Kidney tubule cell (primary cell): ENCODE measurements around the gene ELANE.

Source experiments
- DNase-seq: peaks from one replicate; pipeline ENCODE4 v3.0.0-alpha.2; 2018; ENCODE audit warnings: low spot score

Gene ELANE

DNA sequence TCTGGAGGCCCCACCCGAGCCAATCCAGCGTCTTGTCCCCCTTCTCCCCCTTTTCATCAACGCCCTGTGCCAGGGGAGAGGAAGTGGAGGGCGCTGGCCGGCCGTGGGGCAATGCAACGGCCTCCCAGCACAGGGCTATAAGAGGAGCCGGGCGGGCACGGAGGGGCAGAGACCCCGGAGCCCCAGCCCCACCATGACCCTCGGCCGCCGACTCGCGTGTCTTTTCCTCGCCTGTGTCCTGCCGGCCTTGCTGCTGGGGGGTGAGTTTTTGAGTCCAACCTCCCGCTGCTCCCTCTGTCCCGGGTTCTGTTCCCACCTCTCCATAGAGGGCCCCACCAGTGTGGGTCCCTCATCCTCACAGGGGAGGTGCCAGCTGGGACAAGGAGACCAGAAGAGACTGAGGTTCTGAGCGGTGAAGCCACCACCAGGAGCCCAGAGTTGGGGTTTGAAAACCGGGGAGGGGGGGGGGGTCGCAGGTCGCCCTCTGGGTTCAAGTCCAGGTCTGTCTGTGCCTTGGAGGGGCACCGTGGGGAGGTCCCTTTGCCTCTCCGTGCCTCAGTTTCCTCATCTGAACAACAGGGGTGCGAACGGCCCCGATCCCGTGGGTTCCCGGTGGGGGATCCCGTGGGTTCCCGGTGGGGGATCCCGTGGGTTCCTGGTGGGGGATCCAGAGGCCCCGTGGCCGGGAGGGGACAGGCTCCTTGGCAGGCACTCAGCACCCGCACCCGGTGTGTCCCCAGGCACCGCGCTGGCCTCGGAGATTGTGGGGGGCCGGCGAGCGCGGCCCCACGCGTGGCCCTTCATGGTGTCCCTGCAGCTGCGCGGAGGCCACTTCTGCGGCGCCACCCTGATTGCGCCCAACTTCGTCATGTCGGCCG is at the start of gene ELANE:
Gene ELANE, plus strand, starts transcription at position 168 of the 878 bp plus-strand sequence. Its CDS starts 26 bp downstream, at position 194.
- no peak for DNase-seq

DNA sequence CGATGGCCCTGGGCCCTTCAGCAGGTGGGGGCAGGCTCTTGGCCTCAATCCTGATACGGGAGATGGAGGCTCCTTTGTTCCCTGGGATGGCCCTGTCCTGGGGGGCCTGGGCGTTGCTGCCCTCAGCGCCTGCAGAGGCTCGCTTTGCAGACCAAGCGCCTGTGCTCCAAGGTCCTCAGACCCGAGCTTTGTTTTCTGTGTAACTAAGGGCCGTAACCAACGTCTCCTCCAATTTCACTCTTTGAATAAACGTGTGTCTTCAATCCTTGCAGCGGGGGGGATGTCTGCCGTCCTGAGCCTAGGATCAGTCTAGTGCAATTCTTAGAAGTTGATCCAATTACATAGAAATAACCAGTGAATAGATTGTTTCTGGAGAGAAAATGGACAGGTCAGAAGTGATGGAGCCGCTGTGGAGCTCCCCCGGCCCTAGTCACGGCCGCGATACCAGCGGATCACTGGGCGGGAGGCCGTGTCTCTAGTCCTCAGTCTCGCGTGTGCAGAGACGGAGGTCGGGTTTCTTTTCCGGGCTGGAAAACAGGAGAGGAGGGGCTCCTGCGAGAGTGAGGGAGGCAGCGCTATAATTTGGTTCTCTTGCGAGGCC is 49.5 kb upstream of the ELANE start:
- DNase-seq = no peak

DNA sequence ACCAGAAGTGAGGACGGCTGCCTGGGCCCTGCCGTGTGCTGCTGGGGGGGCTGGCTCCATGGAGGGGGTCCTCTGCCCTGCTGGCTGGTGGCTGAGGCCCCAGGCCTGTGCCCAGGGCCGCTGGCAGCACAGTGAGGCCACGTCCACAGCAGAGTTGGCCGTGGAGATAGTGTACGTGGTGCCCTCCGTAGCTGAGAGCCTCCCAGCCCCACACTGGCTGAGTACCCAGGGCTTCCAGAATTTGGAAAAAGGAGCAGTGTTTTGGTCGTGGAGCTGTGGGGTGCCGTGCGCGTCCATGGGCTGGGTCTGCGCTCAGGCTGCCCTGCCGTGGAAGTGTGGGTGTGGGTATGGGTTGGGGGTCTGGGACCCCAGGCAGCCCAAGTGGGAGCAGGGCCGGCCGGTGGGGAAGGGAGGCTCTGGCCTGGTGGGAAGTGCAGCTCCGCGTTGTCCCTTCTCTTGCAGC is 49.0 kb upstream of the ELANE start:
- DNase-seq = no peak

- DNase-seq = no peak
Observed at GRCh38 chr19:803686-804418, 48.3 kb upstream of the ELANE start.

- DNase-seq = no peak
Observed at GRCh38 chr19:804419-805165, 47.5 kb upstream of the ELANE start.

DNA sequence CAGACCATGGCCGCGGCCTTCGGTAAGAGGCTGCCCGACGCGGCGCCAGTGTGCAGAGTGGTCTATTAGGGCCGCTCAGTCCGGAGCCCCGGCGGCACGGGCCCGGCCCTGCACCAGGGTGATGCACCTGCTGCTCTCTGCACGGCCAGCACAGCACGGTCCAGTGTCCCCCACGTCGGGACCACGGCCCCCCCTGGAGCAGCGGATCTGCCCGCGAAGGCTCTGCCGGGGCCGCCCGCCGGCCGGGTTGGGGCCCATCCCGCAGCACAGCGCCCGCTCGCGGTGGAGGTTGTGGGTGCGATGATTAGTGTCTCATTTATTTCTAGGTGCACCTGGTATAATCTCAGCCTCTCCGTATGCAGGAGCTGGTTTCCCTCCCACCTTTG is 46.9 kb upstream of the ELANE start:
- DNase-seq = no peak

DNA sequence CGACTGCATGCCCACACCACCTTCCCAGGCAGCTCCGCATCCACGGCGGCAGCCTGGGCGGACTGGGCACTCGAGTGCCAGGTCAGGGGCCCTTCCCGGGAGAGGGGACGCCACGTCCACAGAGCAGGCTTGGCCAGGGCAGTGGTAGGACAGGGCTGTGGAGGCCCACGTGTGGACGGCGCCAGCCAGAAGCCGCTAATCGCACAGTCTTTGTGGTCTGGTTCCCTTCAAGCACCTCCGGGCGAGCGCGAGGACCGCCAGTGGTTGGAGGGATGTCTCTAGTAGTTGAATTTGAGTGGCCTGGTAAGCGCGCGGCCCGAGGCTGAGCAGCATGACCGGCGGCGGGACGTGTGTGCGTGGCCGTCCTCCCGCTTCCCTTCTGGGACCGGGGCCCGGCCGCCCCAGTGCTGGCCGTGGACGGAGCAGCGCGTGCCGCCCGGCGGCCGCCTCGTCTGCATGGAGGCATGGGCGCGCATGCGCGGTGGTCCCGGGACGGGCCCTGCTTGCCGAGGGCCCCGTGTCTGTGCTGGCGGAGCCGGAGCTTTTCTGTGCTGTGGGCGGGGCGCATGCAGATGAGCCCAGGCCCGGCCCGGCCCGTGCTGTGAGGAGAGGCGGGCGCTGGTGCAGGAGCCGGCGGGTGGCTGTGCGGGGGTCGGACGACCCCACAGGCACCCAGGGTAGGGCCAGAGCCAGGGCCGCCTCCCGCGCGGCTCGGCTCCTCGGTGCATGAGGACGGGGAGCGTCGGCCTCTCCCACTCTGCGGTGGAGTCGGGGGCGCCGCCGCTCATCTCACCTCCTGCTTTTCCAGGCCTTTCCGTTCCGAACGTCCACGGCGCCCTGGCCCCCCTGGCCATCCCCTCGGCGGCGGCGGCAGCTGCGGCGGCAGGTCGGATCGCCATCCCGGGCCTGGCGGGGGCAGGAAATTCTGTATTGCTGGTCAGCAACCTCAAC is 46.2 kb upstream of the ELANE start:
- no peak for DNase-seq

DNA sequence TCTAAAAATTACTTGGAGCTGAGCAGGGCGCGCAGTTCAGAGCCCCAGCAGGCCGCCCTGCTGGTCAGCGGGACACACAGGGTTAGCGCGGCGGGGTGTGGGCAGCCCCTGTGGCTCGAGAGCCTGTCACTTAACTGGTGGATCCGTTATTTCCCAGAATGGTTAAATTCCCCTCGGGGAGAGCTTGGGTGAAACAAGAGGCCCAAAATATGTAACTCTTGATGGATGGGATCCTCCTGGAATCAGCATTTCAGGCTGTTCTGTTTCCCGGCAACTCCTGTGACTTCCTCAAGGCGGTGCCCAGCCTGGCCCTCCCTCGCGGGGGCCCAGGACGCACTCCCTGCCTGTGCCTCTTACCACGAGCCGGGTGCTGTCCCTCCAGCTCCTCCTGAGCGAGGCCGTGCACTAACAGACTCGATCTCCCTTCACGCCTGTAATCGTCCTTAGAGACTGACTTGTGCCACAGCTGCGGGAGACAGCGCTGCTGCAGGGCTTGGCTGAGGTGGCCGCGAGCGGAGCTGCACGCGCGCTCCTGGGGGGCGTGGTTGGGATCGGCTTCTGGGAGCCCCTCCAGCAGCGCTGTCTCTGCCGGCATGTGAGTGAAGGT is 45.2 kb upstream of the ELANE start:
- no peak for DNase-seq

GRCh38 chr19:807627-808422 is 44.3 kb upstream of the ELANE start:
- no peak for DNase-seq

DNA sequence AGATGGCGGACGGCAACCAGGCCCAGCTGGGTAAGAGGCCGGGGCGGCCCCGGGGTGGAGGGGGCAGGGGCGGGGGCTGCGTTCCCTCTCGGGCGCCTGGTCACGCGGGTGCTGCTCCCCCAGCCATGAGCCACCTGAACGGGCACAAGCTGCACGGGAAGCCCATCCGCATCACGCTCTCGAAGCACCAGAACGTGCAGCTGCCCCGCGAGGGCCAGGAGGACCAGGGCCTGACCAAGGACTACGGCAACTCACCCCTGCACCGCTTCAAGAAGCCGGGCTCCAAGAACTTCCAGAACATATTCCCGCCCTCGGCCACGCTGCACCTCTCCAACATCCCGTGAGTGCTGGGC is 43.7 kb upstream of the ELANE start:
- DNase-seq = no peak

DNA sequence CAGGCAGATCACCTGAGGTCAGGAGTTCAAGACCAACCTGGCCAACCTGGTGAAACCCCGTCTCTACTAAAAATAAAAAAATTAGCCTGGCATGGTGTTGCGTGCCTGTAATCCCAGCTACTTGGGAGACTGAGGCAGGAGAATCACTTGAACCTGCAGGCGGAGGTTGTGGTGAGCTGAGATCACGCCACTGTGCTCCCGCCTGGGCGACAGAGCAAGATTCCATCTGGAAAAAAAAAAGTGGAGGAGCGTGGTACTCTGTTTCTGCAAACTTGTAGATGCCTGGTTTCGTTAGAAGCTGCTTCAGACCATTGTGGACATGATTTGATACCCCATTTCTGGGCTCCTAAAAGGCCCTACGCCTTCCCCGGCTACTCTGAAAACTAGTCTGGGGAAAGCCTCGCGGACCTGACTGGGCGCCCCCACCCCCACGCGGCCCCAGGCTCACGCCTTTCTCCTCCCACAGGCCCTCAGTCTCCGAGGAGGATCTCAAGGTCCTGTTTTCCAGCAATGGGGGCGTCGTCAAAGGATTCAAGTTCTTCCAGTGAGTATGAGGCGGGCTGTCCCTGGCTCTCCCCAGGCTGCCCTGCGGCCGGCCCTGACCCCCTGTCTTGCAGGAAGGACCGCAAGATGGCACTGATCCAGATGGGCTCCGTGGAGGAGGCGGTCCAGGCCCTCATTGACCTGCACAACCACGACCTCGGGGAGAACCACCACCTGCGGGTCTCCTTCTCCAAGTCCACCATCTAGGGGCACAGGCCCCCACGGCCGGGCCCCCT is 41.8 kb upstream of the ELANE start:
- no peak for DNase-seq

DNA sequence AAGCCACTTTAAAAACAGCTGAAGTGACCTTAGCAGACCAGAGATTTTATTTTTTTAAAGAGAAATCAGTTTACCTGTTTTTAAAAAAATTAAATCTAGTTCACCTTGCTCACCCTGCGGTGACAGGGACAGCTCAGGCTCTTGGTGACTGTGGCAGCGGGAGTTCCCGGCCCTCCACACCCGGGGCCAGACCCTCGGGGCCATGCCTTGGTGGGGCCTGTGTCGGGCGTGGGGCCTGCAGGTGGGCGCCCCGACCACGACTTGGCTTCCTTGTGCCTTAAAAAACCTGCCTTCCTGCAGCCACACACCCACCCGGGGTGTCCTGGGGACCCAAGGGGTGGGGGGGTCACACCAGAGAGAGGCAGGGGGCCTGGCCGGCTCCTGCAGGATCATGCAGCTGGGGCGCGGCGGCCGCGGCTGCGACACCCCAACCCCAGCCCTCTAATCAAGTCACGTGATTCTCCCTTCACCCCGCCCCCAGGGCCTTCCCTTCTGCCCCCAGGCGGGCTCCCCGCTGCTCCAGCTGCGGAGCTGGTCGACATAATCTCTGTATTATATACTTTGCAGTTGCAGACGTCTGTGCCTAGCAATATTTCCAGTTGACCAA is 41.1 kb upstream of the ELANE start:
- no peak for DNase-seq

- DNase-seq = no peak
Observed at GRCh38 chr19:811506-812048, 40.5 kb upstream of the ELANE start.

DNA sequence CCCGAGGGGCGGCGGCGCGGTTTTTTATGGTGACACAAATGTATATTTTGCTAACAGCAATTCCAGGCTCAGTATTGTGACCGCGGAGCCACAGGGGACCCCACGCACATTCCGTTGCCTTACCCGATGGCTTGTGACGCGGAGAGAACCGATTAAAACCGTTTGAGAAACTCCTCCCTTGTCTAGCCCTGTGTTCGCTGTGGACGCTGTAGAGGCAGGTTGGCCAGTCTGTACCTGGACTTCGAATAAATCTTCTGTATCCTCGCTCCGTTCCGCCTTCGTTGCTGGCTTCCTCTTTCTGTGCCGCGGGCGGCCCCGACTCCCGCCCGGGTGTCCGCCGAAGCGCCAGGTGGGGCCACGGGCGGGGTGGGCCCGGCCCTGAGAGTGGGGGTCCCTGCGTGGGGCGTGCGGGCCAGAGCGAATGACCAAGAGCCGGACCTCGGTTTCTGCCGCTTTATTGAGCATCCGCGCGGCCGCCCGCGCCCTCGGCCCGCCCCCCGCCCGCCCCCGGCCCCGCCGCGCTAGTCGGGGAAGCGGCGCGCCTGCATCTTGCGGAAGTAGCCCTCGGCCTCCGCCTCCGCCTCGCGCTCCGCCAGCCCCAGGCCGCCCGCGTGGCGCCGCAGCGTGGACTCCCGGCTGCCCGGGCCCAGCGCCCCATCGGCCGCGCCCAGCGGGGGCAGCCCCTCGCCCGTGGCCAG is 39.9 kb upstream of the ELANE start:
- DNase-seq = no peak

DNA sequence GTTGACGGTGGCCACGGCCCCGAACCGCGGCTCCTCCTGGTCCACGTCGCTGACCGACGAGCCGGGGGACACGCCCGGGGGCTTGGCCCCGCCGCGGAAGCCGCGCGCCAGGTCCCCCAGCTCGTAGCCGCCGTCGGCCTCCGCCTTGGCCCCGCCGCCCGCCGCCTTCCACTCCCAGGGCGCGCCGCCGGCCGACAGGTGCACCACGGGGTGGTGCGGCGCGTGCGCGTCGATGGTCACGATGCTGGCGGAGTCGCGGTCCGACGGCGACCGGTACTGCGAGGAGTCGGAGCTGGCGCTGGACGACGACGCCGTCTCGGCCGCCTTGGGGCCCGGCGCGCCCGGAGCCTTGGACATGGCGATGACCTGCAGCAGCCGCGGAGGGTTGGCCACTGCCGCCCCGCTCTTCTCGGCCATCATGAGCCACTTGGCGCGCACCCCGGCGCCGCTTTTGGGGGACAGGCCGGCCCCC is 39.3 kb upstream of the ELANE start:
- DNase-seq = no peak

DNA sequence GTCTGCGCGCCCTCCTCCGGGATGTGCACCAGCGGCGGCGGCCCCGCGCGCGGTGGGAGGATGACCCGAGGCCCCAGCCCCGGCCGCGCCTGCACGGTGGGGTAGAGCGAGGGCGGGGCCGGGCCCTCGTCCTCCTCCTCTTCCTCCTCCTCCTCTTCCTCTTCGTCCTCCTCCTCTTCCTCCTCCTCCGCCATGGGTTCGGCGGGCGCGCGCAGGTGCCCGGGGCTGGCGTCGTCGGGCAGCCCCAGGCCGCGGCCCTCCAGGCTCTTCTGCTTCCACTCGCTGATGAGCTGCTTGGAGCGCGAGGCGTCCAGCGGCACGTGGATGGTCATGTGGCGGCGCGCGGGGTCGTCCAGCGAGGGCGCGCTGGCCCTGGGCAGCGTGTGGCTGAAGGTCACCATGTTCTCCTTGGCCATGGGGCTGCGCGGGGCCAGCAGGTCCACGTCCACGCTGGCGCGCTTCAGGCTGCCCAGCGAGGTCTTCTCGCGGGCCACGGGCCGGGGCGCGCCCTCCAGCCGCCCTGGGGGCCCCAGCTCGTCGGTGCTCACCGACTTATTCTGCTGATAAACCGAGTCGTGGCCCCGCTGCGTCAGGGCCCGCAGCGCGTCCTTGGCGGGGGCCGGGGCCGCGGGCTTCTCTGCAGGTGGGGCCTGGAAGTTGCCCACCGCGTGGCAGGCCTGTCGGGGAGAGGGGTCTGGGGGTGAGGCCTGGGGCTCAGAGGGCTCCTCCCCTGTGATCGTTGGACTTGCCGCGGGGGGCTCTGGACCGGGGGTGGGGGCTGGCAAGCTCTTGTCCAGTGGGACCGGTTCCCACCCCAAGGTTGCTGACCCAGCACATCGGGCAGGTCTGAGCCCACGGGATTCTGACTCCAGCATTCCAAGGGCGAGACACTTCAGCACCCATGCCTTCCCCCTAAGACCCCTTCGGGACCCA is 38.6 kb upstream of the ELANE start:
- DNase-seq = no peak
